AG08395 (cell line): Measurements from ENCODE around the gene TRPM5.
A peak's percentile ranks its signal among the peaks of the same experiment; 100 is the strongest.

Experiments
- DNase-seq: peaks from one replicate; pipeline ENCODE4 v3.0.0; 2012; ENCODE audit warnings: mixed read lengths, low spot score

TRPM5 gene

DNA sequence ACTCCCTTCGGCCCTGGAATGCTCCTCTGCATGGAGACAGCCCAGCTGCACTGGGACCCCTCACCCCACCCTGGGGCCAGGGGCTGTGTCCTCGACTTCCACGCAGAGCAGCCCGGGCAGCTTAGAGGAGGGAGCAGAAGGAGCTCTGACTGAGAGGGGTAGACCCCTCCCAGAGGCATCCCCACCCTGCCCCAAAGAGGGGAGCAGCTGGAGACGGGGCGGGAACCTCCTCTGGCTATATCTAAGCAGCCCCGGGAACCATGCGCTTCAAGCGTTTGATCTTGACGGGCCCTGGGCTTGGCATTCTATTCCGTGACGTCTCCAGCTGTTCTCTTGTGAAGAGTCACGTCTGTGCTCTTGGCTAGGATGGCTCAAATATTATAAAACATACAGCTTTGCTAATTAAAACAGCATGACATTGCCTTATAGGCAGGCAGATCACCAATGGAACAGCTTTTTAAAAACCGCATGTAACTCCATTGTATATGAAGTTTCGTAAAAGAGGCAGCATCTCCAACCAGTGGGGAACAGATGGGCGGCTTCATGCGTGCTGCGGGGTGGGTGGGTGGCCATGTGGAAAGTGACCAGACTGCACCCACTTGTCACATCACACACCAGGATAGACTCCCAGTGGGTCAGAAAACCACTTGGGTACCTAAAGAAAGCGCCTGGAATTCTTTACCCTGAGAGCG is 8.2 kb upstream of the TRPM5 start:
- no peak for DNase-seq

- no peak for DNase-seq
Measured at GRCh38 chr11:2451916-2452315, 7.6 kb upstream of the TRPM5 start.

- DNase-seq, result no peak
Measured at GRCh38 chr11:2451336-2451735, 7.0 kb upstream of the TRPM5 start.

DNA sequence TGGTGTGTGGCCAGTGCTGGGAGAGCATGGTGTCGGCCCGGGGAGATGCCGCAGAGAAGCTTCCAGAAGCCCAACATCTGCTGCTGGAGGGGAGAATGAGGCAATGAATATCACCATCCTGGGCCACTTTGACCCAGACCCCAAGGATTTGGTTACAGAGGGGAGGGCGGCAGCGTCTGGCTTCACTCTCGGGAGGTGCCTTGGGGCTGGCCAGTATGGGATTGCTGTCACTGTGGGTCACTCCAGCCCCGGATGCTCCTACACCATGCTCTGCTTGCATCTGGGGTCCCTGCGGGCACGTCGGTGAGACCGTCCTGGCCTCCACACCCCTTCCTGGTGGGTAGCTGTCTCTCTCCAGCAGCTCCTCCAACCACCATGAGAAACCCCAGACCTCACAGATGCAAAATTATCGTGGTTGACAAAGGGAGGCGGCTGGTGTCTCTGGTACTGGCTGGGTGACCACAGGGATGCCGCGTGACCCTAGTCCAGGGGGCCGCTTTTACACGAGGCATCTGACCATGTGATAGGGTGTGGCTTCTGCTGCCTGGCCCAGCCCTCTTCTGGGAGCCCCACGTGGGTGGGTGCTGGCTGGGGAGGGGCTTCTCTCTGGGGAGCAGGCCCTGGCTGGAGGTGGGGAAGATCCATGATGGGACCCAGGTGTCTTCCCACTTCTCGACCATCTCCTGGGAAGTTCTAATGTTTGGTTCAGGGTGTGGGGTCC is 6.2 kb upstream of the TRPM5 start:
- DNase-seq, result no peak

DNA sequence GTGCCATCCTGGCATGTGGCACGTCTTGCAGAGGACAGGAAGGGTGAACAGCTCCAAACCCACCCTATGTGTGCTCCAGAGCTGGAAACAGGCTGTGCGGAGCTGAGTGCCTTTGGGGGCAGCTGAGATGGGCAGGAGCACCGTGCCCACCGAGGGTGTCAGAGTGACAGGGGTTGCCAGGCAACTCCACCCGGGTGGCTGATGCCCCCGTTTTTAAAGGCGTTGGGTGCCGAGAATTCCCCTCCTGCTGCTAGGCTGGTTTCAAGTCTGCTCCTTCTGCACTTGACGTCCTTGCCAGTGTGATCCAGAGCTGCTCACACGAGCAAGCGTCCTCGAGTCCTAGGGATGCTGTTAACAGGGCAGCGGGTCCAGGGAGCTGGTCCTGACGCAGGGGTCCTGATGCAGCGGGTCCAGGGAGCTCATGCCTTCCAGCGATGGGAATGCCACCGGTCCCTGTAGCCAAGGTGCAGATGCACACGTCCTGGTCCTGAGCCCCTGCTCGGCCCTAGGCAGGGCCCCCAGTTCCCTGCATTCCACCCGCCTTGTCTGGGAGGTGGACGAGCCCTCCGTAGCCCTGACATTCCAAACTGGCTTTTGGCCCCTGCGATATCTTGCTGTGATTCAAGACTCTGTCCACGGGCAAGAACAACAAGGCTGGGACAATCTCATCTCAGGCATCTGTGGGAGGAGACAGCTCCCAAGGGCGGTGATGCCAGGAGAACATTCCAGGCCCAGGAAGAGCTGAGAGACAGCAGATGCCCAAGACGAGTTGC is 5.4 kb upstream of the TRPM5 start:
- DNase-seq, result peak; percentile 23

DNA sequence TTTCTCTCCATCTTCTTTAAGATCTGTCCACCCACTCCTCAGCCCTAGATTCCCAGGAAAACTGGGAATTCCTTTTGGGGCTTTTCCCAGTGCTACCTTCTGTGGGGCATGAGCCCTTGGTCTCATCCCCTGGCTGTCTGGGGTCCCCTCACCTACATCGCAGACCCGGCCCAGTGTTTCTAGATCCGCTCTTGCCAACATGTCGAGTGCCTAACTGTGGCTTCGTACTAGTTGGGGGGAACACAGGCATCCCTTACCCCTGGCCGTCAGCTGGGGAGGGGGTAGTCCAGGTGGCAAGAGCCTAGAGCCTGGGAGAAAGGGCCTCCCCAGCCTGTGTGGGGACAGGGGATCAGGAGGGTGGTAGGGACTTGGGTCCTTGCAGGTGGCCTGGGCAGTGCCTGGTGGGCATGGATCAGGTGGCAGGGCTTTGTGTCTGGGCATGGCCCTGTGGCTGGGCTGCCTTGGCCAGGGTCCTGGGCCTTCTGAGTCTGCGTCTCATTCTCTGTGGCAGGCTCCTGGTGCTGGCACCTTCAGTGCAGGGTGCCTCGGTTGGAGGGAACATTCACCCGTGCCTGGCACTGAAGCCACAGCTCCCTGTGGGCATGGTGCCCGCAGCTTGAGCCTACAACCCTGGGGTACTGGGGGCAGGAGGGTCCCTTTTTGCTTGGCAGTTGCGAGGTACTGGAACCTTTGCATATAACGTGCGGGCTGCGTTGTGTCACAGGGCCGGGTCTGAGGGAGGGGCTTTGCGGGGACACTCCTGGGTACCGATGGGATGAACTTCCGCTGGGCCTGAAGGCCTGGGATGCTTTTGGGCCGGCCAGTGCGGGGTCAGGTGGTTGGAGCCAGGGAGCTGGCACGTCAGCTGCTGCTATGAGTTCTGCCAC is 4.6 kb upstream of the TRPM5 start:
- no peak for DNase-seq

- DNase-seq, result no peak
Measured at GRCh38 chr11:2447951-2448650, 3.8 kb upstream of the TRPM5 start.

DNA sequence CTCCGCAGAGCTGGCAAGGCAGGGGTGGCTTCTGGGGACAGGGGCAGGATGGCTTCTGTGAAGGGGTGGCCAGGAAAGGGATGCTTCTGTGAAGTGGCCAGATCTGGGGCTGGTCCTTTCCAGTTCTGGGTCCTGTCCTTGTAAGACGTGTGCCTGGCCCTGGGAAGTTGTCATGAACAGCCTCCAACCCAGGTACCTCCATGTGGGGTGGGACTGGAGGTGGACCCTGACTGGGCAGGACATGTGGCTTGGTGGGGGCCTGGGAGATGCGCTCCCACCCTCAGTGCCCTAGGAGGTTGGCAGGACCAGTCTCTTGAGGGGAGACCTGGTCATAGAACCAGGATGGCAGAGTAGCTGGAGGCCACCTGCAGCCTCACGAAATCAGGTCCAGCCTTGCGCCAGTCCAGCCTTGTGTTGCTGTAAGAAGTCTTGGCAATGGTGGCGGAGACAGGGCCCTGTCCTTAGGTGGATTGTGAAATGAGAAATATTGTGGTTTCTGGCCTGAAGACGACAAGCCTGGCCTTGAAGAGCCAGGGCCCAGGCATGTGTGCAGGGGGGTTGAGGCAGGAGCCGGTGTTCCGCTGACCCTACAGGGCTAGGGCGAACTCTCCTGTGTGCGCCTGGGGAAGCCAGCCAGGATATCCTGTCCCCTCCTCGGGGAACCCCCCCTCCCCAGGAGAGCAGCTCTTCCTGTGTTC is 3.1 kb upstream of the TRPM5 start:
- DNase-seq, result no peak

GRCh38 chr11:2446590-2447252 is 2.4 kb upstream of the TRPM5 start:
- no peak for DNase-seq

GRCh38 chr11:2445746-2446551 is 1.6 kb upstream of the TRPM5 start:
- no peak for DNase-seq

GRCh38 chr11:2444821-2445745 is 769 bp upstream of the TRPM5 start, which contains the start of gene KCNQ1:
Gene KCNQ1 (plus strand): TSS chr11:2445008. CDS start chr11:2445099, 91 bp downstream.
- no peak for DNase-seq

- no peak for DNase-seq
Measured at GRCh38 chr11:2443406-2443805, 908 bp downstream of the TRPM5 start.

- DNase-seq, result no peak
Measured at GRCh38 chr11:2442589-2442988, 1.7 kb downstream of the TRPM5 start.

GRCh38 chr11:2441171-2441570 is 3.1 kb downstream of the TRPM5 start:
- no peak for DNase-seq

- no peak for DNase-seq
Measured at GRCh38 chr11:2440646-2441045, 3.7 kb downstream of the TRPM5 start.

GRCh38 chr11:2439820-2440219 is 4.5 kb downstream of the TRPM5 start:
- no peak for DNase-seq

DNA sequence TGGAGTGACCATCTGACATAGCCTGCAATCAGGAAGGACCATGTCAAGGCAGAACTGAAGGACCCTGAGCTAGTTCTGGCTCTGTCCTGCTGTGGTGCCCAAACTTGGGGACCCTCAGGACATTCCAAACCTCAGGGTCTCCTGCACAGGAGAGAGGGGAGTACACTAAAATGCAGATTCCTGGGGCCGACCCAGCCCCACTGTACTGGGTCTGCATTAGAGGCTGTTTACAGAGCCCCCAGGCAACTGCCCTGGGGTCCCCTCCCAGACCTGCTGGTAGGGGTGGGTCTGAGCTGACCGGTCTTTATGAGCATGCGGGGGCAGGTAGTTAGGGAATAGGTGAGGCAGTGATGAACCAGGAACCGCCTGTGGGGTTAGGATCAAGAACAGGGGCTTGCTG is 6.8 kb downstream of the TRPM5 start:
- no peak for DNase-seq

DNA sequence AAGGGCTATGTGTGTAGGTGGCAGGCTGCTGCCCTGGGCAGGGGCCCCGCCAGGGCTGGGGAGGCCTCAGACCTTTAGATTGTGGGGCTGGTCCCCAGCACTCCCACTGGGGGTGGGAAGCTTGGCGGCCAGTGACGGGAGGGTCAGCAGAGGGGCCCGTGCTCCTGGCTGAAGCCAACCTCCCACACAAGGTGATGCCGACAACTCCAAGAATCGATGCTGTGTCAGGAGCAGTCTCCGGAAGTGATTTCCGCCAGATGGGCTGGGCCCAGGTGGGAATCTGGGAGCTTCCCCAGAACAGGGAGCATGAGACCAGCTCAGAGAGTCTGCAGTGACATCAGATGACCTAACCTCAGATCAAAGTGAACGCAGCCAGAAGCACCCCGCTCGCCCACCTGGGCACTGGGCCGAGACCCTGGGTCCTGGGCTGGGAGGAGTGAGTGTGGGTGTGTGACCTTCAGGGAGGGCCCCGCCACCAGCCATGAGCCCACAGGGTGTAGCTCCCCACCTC is 7.7 kb downstream of the TRPM5 start:
- DNase-seq, result no peak
